Effector memory CD4-positive, alpha-beta T cell (primary cell): ENCODE results near the gene SRGAP2C.
"Not testable (repeated sequence)": the region's sequence is repeated elsewhere in the genome, so short reads cannot be mapped to it uniquely, and the experiment has no call there.

ENCODE experiments used
- DNase-seq, 3 donors: peaks; one replicate each; pipeline ENCODE4 v3.0.0-alpha.2; 2020
- H3K27ac ChIP-seq: 2 replicates; pipeline ENCODE4 v1.7.0; 2013; ENCODE audit warnings: mild to moderate bottlenecking, low read length, moderate library complexity; ENCODE audit not compliant: insufficient read depth, poor library complexity, severe bottlenecking
- H3K27me3 ChIP-seq: replicated peaks from 2 replicates; pipeline ENCODE4 v1.7.0; 2013; ENCODE audit warnings: mild to moderate bottlenecking, low read length; ENCODE audit not compliant: insufficient read depth, control insufficient read depth, poor library complexity, severe bottlenecking
- H3K36me3 ChIP-seq: 2 replicates; pipeline ENCODE4 v1.7.0; 2013; ENCODE audit warnings: mild to moderate bottlenecking, low read length, moderate library complexity; ENCODE audit not compliant: control insufficient read depth, insufficient read depth
- H3K4me1 ChIP-seq: 2 replicates; pipeline ENCODE4 v1.7.0; 2013; ENCODE audit warnings: low read length, mild to moderate bottlenecking; ENCODE audit not compliant: control insufficient read depth, insufficient read depth, poor library complexity, severe bottlenecking
- H3K4me3 ChIP-seq: 2 replicates; pipeline ENCODE4 v1.7.0; 2013; ENCODE audit warnings: low read length, low read depth, mild to moderate bottlenecking; ENCODE audit not compliant: insufficient read depth, poor library complexity, severe bottlenecking
- H3K9me3 ChIP-seq: 2 replicates; pipeline ENCODE4 v1.7.0; 2013; ENCODE audit warnings: mild to moderate bottlenecking, low read length, moderate library complexity; ENCODE audit not compliant: control insufficient read depth

SRGAP2C gene

DNA sequence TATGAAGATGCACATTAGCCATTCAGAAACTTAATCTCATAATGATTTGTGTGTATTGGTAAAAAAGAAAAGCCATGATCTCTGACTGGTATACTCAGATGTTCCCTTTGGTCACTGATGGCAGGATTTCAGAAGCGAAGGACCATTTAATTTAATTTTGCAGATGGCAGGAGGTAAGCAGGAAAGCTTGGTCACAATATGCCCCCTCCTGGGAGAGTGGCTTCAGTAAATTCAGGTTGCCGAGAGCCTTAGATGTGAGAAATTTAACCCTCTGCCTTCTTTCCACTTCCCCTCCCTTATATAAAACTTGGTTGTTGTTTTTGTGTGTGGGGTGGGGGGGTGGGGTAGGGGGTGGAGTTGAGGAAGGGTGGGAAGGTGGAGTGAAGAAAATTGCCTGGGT lies 72.9 kb downstream of the SRGAP2C start:
- H3K27ac ChIP-seq, DNase-seq, H3K36me3 ChIP-seq, H3K4me3 ChIP-seq, H3K4me1 ChIP-seq, H3K27me3 ChIP-seq, H3K9me3 ChIP-seq: not testable (repeated sequence)

DNA sequence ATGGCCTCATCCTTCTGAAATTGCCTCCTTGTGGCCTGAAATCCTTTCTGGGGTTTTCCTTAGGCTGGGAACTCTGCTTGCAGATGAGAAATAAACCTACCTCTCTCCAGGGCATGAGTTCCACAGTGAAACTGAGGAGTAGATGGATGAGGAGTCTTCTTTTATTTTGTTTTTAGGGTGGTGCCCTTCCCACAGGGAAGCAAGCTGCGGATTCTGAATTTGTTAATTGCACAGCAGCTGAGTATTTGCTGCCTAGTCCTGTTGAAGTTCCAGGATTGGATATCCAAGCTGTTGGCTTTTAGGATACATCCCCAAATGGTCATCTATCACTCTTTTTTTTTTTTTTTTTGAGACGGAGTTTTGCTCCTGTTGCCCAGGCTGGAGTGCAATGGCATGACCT lies 73.4 kb downstream of the SRGAP2C start:
- H3K9me3 ChIP-seq, H3K4me1 ChIP-seq, H3K36me3 ChIP-seq, DNase-seq, H3K4me3 ChIP-seq, H3K27me3 ChIP-seq, H3K27ac ChIP-seq: not testable (repeated sequence)

DNA sequence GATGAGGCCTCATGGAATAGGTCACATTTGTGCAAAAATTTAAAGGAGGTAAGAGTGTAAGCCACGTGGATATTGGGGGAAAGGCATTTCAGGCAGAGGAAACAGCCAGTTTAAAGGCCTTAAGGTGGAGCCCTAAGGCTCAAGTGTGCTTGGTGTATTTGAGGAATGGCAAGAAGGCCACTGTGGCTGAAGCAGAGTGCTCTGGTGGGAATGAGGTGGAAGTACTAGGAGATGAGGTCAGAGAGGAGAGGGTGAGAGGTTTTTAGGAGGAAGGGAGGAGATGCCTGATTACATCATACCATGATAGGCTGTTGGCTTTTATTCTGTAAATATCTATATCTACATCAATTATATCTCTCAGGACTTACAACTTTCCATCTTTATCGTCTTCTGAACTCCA lies 75.4 kb downstream of the SRGAP2C start:
- H3K36me3 ChIP-seq, H3K4me1 ChIP-seq, H3K27ac ChIP-seq, H3K4me3 ChIP-seq, H3K9me3 ChIP-seq, H3K27me3 ChIP-seq, DNase-seq: not testable (repeated sequence)

DNA sequence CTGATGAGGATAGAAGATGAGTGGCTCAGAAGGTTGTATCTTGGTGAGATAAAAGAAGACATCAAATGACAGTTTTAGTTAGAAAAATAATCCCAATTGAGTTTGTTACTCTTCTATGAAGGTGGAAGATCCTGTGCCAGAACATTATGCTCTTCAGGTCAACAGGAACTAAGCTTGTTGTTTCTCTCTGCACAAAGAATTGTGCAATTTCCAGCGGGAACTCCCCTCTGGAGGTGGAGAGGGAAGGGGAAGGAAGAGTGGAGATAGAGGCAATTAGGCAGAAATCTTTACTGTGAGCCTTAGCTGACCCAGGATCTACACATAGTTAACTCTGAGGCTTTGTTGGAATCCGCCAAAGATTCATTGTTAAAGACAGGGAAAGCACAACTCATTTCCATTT lies 77.4 kb downstream of the SRGAP2C start:
- not testable (repeated sequence) for H3K27me3 ChIP-seq, H3K27ac ChIP-seq, H3K36me3 ChIP-seq, H3K4me1 ChIP-seq, DNase-seq, H3K4me3 ChIP-seq, H3K9me3 ChIP-seq

DNA sequence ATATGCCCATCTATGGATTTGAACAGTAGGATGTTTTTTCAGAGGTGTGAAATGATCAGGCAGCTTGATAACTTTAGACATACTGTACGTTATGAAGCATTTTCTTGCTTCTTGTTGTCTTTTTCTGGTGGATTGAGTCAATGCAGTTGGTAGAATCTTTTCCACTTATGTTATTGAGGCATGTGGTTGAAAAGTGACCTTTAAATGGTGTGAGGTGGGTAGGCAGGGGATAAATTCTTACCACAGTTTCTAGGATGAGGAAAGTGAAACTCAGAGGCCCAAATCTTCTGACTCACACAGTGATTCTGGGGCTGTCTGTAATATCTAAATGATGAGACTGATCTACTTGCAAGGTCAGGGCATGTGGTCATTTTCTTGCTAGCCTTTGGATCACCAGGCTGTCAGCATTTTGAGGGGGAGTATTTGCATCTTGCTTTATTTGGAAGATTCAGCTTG lies 79.0 kb downstream of the SRGAP2C start:
- H3K27ac ChIP-seq, H3K9me3 ChIP-seq, H3K36me3 ChIP-seq, H3K4me3 ChIP-seq, DNase-seq, H3K4me1 ChIP-seq, H3K27me3 ChIP-seq: not testable (repeated sequence)

DNA sequence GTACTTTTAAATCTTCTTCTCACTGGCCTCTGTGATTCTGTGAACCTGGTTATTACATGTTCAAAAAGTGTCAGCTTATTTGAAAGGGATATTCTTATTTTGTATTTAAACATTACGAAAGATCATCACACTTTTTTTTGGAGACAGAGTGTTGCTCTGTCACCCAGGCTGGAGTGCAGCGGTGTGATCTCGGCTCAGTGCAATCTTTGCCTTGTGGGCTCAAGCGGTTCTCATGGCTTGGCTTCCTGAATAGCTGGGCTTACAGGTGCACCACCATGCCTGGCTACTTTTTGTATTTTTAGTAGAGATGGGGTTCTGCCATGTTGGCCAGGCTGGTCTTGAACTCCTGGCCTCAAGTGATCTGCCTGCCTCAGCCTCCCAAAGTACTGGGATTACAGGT lies 82.3 kb downstream of the SRGAP2C start:
- not testable (repeated sequence) for H3K4me1 ChIP-seq, H3K27ac ChIP-seq, H3K9me3 ChIP-seq, H3K27me3 ChIP-seq, H3K36me3 ChIP-seq, DNase-seq, H3K4me3 ChIP-seq

DNA sequence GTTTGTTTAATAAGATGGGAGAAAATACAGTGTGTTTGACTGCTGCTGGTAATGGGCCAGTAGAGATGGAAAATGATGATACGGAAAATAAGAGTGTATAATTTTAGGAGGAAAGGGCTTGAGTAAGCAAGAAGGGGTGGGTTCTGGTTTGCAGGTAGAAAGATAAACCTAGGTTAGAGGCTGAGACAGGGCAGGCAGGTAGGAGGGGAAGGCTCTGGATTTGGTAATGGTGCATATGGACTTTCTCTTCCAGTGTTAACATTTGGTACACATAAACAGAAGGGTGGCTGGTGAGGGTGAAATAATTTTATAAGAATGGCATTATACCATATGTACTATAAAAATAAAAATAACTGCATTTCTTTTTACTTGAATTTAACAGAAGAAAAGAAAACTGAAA lies 84.5 kb downstream of the SRGAP2C start:
- not testable (repeated sequence) for H3K4me3 ChIP-seq, H3K36me3 ChIP-seq, DNase-seq, H3K4me1 ChIP-seq, H3K9me3 ChIP-seq, H3K27ac ChIP-seq, H3K27me3 ChIP-seq

DNA sequence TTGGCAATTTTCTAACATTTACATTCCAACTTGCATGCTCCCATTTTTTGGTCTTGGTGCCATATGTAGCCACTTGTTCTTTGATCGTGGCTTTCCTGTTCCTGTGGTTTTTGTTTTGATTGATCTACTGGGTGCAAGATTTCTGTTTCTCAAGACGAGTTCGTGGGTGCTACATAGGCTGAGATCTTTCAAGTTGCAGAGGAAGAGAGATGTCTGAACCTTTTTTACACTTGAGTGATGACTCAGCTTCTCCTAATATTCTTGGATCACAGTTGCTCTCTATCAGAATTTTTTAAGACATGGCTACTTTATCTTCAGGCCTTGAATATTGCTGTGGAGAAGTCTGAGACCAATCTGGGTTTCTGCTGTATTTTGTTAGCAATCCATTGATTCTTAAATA lies 85.2 kb downstream of the SRGAP2C start:
- not testable (repeated sequence) for H3K27me3 ChIP-seq, H3K9me3 ChIP-seq, H3K4me1 ChIP-seq, DNase-seq, H3K4me3 ChIP-seq, H3K27ac ChIP-seq, H3K36me3 ChIP-seq

DNA sequence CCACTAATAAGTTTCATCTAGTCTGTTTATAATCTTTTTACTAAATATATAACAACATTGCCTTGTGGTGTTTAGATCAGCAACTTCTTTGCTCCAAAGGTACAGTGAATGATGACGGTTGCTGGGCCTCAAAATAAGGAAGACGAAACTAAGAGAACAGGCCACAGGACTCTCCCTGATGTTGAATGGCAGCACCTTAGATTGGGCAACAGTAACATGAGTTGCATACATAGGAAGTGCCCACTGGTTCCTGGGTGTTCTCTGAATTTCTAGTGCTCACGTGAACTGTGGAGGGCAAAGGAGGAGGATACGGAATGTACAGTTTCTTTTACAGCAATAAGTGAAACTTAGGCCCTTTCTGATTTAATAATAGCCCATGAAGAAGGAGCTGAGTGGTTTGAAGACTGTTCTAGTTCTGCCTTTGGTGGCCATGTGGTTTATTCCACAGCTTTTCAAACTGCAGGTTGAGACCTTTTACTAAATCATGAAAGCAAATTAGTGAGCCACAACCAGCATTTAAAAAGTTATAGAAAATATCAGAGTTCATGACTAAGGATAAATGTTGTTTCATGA lies 86.5 kb downstream of the SRGAP2C start:
- H3K9me3 ChIP-seq, DNase-seq, H3K27me3 ChIP-seq, H3K27ac ChIP-seq, H3K4me3 ChIP-seq, H3K36me3 ChIP-seq, H3K4me1 ChIP-seq: not testable (repeated sequence)

DNA sequence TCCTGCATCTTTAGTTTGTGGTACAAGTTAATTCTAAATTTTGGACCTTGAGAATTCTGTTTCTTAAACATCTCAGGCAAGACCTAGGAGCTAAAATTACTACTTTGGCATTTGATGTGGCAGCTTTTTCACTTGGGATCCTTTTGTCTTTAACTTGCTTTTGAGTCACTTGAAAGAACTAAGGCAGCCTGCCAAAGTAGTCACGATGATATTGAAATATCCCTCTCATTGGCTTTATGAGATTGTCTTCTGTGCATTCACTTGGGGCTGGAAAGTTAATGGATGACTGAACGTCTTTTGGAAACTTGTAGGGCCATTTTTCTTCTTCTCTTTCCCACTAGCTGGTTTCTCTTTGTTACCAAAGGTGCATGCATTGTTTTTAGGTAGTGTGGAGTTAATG lies 90.7 kb downstream of the SRGAP2C start:
- not testable (repeated sequence) for H3K9me3 ChIP-seq, DNase-seq, H3K27ac ChIP-seq, H3K36me3 ChIP-seq, H3K4me1 ChIP-seq, H3K27me3 ChIP-seq, H3K4me3 ChIP-seq

DNA sequence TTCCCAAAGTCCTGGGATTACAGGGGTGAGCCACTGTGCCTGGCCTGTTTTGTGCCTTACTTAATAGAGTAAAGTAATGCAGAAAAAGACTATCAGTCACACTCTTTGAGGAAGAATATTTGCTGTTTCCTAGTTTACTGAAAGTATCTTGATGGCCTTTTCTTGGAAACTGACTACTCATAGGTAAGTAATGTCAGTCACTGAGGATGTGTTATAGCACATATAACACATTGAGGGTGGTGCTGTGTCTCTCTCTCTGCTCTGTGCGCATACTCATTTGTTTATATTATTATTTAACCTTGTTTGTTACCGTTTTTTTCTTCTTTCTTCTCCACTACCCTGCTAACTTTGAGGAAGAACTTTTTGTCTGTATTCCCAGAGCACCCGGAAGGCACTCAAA lies 93.4 kb downstream of the SRGAP2C start:
- H3K9me3 ChIP-seq, H3K27me3 ChIP-seq, H3K4me1 ChIP-seq, H3K27ac ChIP-seq, H3K36me3 ChIP-seq, H3K4me3 ChIP-seq, DNase-seq: not testable (repeated sequence)
